ENCODE data around the gene GUCY1A2.

GRCh38 chr11:107041088-107041444 is 22.8 kb upstream of the GUCY1A2 start:
- TF ChIP-seq EZH2phosphoT487 (IDR thresholded peaks at IDR 0.05; ENCODE audit: insufficient read depth, low read depth), result no peak
- TF ChIP-seq EZH2 (IDR thresholded peaks at IDR 0.05; ENCODE audit: insufficient read depth, poor library complexity, severe bottlenecking), result no peak

Measured in GM23248 (cell line).